Heart right ventricle (tissue), 16 donors: ENCODE measurements around the gene OGFR. TPM values are rescaled to one million over a fixed set of nuclear protein-coding genes. Genes with fewer than 3 reads are reported as not detected.
A peak's percentile ranks its signal among the peaks of the same experiment; 100 is the strongest.

Source experiments
- ATAC-seq, 8 donors: fragments of 200-7000 bp; cut with Tn5 transposase; one replicate each; pipeline ENCODE4 v1.9.1; 2020; ENCODE audit warnings: mild to moderate bottlenecking in 8 of 8, moderate library complexity in 8 of 8, moderate number of reproducible peaks in 1 of 8
- DNase-seq, 2 donors: peaks; one replicate each; pipeline ENCODE4 v3.0.0-alpha.2; 2020
- H3K27ac ChIP-seq, 10 donors: fragments of 200-600 bp; sonication (generic) in 2 of 10; one replicate each; pipeline versions ENCODE4 v1.5.0 to v1.8.0; 2020 to 2022; ENCODE audit warnings: mild to moderate bottlenecking in 3 of 10
- H3K27me3 ChIP-seq, 7 donors: fragments of 200-600 bp; one replicate each; pipeline ENCODE4 v1.8.0; 2021 to 2022; ENCODE audit warnings: mild to moderate bottlenecking in 2 of 7
- H3K36me3 ChIP-seq, 9 donors: fragments of 200-600 bp; sonication (generic) in 1 of 9; one replicate each; pipeline versions ENCODE4 v1.5.0 to v1.8.0; 2020 to 2022; ENCODE audit warnings: mild to moderate bottlenecking in 2 of 9
- H3K4me1 ChIP-seq, 9 donors: fragments of 200-600 bp; sonication (generic) in 1 of 9; one replicate each; pipeline versions ENCODE4 v1.5.0 to v1.8.0; 2020 to 2022; ENCODE audit warnings: mild to moderate bottlenecking in 4 of 9
- H3K4me3 ChIP-seq, 10 donors: fragments of 200-600 bp; sonication (generic) in 2 of 10; one replicate each; pipeline versions ENCODE4 v1.5.0 to v1.8.0; 2020 to 2022; ENCODE audit warnings: mild to moderate bottlenecking in 7 of 10, moderate library complexity in 2 of 10
- H3K9me3 ChIP-seq, 11 donors: fragments of 200-600 bp in 10 of 11; sonication (generic) in 2 of 11; one replicate each; pipeline versions ENCODE4 v1.5.0 to v1.8.0; 2013 to 2022; ENCODE audit warnings: mild to moderate bottlenecking in 2 of 11, control low read depth in 1 of 11, moderate library complexity in 1 of 11
- CTCF ChIP-seq, 9 donors: fragments of 200-600 bp; sonication (generic) in 2 of 9; IDR thresholded peaks; one replicate each; pipeline versions ENCODE4 v1.5.0 to v1.8.0; 2021 to 2022; ENCODE audit warnings: antibody characterized with exemption in 9 of 9, mild to moderate bottlenecking in 5 of 9, moderate library complexity in 1 of 9
- WGBS, 2 donors: extraction: QIAGEN DNeasy Blood & Tissue Kit; methylation state at CpG; one replicate each; pipeline ENCODE4 v1.1.7; 2013; ENCODE audit warnings: inconsistent platforms in 1 of 2; 5-methylcytosine and 5-hydroxymethylcytosine counted together
- intact Hi-C, 10 donors: fragments of 100-400 bp; cut with DNase I; formaldehyde crosslinking; loops; one replicate each; pipeline versions ENCODE4 v1.11.1 to v1.14.2; 2022
- polyA plus RNA-seq, 2 donors: library from polyadenylated mRNA; stranded (reverse); fragments of 200-250 nt; gene quantifications; one replicate each; pipeline ENCODE4 v1.2.3, GENCODE V29; 2013
- total RNA-seq, 10 donors: library from RNA; stranded (reverse); fragmentation: NEBNext Ultra II Directional in 3 of 10; extraction: Animal tissue kit (Norgen Biotek cat#: 25700) in 3 of 10; gene quantifications; one replicate each; pipeline versions ENCODE4 v1.2.1 to v1.2.4, GENCODE V29; 2021 to 2023
- donor health status: Arrhythmogenic right ventricular cardiomyopathy.
- donor health status: ischemic (EF 13 %, LVEDD 7.1; RV severe dilation, severe dysfunction).
- donor health status: healthy with polysubstance abuse.
- donor health status: DM: no; HTN: yes; CAD: no.
- donor health status: DM: no; HTN: no; CAD: no.
- donor health status: ischemic (EF 25% LVEDD 6.9; RV normal size, moderate dysfunction).
- donor health status: ischemic (EF 25% LVEDD 5.7; RV mildly dilated, moderate dysfunction).
- donor health status: healthy.
- donor health status: DM: yes; HTN: yes; CAD: no.
- donor health status: Ischemic cardiomyopathy.
- donor health status: ischemic (EF 35%, LVEDD 5.7; RV mildly dilated, moderate dysfunction).
- donor health status: nonischemic (EF 11% LVEDD 7.7; RV severe dilation, severe dysfunction).
- donor health status: DM: yes; HTN: yes; CAD: no.
- donor health status: PGD.
- donor health status: ischemic (EF 29% LVEDD 5.4; RV normal size, mild dysfunction).
- donor health status: nonischemic (EF 23%, LVEDD 6.1; RV moderate dilation, normal function).

Gene OGFR
- total and polyA plus RNA-seq, 12 donors = 13.0 to 37.5 (median 17.5) TPM

- intact Hi-C loops = loop anchor here in 9 of 10 donors (2.0 to 10.0 kb wide), 6 partner anchors 126 to 388 kb away; partner anchors contain the start of gene CABLES2 (in 2 of the 9)
- Histone ChIP-seq H3K27me3 (no peaks in the 10 kb centered on the region), H3K27ac (peak overlapping the region in 9 of 10 donors; percentile 79 to 96 (median 89)), H3K9me3 (no peaks in the 10 kb centered on the region), H3K4me1 (peaks cover 6 to 49% (median 38%) of the 10 kb centered on the region in 9 donors), H3K4me3 (peak overlapping the region in 5 of 10 donors; percentile 32 to 74 (median 46)), H3K36me3 (peaks cover 0 to 11% (median 0%) of the 10 kb centered on the region in 9 donors)
- ATAC-seq (no peak), DNase-seq (no peak)
- WGBS, 2 donors = 90 to 91% methylated on average over 22 of the region's 22 CpGs
- TF ChIP-seq CTCF (IDR thresholded peaks at IDR 0.05) = no peak
These were observed 11.5 kb upstream of the OGFR start for GRCh38 chr20:62792940-62793756.

GRCh38 chr20:62793757-62794006 is 11.0 kb upstream of the OGFR start:
- Histone ChIP-seq H3K27ac (peak overlapping the region; percentile 35 to 96 (median 89)), H3K9me3 (no peaks in the 10 kb centered on the region), H3K27me3 (no peaks in the 10 kb centered on the region), H3K4me1 (peaks cover 6 to 50% (median 38%) of the 10 kb centered on the region in 9 donors), H3K36me3 (peaks cover 0 to 17% (median 0%) of the 10 kb centered on the region in 9 donors), H3K4me3 (peak overlapping the region in 9 of 10 donors; percentile 16 to 74 (median 42))
- TF ChIP-seq CTCF (IDR thresholded peaks at IDR 0.05) = no peak
- ATAC-seq = no peak
- 60 to 64% methylated on average over 7 of the region's 7 CpGs for WGBS, 2 donors
- no peak for DNase-seq
- intact Hi-C loops = loop anchor here in 9 of 10 donors (2.0 to 10.0 kb wide), 6 partner anchors 126 to 389 kb away; partner anchors contain the start of gene CABLES2 (in 2 of the 9)

- DNase-seq = peak; percentile 97 to 99
- H3K4me1 ChIP-seq = peaks cover 6 to 50% (median 38%) of the 10 kb centered on the region in 9 donors
- peak overlapping the region; percentile 70 to 96 (median 92) for H3K27ac ChIP-seq
- WGBS, 2 donors = 1 to 2% methylated on average over 32 to 68 of the region's 69 CpGs
- H3K36me3 ChIP-seq = peaks cover 0 to 21% (median 3%) of the 10 kb centered on the region in 9 donors
- intact Hi-C loops = loop anchor here in 8 of 10 donors (5.0 to 10.0 kb wide), 5 partner anchors 127 to 389 kb away; partner anchors contain the start of gene CABLES2 (in 2 of the 8)
- no peak for TF ChIP-seq CTCF (IDR thresholded peaks at IDR 0.05)
- no peaks in the 10 kb centered on the region for H3K27me3 ChIP-seq
- peak; percentile 91 to 95 (median 92) for ATAC-seq
- no peaks in the 10 kb centered on the region for H3K9me3 ChIP-seq
- H3K4me3 ChIP-seq = peak overlapping the region; percentile 14 to 97 (median 69)
These were observed 10.5 kb upstream of the OGFR start for GRCh38 chr20:62794007-62794724.
